DMS79 treated with DMSO at 0.1 percent for 48 hours (cell line): ENCODE results near the gene CERKL.

Source experiments
- DNase-seq: peaks from one replicate; lab custom pipeline; 2025; lab: John Stamatoyannopoulos, UW

The CERKL gene

DNA sequence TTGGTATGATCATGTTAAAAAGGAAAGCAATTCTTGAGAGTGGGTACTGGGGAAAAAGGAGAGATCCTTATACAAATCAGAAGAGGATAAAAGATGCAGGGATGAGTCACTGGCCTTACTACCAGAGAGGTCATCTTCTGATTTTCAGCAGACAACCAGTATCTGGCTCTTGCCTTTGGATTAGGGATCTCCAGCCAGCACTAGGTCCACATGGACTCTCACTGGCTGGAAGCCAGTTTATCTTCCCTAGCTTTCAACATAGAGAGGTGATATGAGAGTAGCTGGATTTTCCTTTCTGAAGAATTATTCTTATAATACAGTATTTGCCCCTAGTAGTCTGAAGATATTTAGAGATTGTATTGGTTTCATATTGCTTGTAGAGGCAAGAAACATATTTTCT, 30.2 kb downstream of the CERKL start:
- DNase-seq = no peak

DNA sequence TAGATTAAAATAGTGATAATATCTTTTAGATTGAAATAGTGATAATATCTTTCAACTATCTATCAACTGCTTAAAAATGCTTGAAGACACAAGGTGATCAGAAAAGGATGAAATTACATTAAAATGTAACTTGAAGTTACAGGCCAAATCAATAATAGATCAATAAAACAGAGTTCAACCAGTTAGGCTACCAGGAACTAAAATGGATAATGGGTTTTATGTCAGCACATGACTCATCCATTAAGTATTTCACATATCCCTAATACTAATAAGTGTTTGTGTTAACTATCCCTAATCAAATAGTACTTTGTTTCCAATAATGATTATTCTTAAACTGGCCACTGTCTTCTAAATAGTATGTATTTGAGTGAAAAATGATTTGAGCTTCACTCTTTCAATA, 33.7 kb downstream of the CERKL start:
- DNase-seq = no peak

DNA sequence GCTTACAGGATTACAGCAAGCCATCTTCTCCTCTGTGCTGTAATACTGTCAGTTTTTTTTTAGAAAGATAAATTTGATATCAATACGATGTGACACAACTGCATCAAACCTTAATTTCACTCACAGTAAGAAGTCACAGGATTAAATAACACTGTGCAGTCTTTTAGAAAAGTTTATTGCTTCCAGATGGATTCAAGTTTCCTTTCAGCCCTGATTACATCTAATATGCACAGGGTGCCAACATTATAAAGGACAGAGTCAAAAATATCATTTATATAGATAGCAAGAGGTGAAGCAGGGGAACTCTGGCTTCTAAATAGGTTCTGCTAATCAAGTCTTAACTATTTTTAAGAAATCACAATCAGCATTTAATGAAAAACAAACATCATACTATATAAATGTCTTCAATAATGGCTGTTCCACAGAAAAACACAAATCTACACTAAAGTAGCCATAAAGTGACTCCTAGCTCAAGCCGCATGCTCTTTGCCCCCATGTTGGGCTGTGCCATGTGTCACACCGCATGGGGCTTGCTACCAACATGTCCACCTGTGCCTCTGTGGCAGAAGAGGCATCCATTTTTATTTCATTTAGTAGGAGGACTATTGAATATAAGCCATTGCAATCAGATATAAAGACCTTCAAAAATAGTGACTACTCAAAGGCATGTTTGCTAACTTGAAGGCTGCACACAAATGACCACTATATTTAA, 35.0 kb downstream of the CERKL start:
- no peak for DNase-seq

DNA sequence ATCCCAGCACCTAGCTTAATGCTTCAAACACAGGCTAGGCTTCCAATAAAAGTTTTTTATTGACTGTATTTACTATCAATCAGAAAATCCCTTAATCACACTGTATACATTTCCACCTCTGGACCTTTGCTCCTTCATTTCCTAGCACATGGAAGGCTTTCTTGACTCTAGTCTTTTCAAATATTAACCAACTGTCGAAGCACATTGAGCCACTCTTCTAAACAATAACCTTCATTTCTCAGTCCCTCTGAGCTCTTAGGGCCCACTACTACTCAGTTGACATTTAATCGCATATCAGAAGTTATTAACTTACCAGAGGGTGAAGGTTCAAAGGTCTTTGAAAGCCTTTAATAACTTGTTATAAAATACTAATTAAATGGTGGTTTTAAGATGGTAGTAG, 37.4 kb downstream of the CERKL start:
- DNase-seq = no peak

DNA sequence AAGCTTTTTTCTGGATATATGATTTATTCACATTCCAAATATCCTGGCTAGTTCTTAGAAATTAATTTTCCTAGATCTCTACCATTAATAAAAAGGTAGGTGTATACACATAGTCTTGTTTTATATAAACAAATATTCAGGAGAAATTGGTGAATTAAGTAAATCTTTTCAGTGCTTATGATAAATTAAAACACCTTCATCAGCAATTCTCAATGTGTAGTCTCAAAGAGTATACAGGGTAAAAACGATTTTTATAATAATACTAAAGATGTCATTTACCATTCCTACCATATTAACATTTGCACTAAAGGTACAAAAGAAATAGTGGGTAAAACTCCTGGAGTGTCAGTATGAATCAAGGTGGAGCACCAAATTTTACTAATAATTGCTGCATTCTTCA, 40.2 kb downstream of the CERKL start:
- no peak for DNase-seq

DNA sequence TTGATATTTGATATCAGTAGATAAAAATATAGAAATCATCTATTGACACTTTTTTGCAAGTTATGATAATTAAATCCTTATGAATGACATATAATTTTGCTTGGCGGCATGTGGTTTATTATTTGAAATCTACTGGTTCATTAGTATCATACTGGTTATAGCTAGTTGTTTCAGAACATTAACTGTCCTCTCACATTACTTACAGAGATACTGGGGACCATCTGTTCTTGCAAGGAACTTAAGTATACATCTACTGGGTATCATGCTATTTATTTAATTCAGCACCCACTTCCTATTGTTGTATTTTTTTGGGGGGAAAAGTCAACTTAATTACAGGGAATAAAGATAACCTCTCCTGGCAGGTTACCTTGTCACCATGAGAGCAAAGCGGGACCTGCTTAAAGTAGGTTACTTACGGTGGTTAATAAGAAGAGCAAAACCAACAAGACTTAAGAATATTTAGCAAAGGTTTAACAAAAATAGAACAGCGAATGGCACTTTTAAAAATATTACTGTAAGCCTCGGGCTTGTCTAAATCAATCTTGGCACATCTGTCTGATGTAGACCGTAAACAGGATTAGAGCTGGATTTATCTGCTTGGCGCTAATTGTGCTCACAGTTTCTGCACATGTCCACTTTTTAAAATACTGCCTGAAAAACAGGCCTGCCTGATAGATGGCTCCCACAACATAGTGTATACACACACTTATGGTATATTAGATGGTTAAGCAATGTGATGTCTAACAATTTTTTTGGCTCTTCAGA, 41.8 kb downstream of the CERKL start:
- DNase-seq = no peak

DNA sequence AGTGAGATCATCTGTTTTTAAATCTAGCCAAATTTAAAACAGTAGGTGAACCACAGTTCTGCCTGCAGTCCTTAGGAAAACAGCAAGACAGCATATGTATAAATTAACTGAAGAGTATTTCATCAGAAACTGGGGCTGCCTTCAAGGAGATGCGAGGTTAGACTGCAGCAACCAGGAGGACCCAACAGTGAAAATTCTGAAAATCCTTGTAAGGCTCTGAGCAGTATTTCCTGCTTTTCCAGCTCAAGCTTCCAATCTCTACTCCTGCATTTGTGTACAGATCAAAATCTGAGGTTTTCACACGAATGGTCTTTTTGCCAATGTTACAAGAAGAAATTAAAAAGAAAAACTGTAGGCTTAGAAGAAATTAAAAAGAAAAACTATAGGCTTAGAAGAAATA, 43.7 kb downstream of the CERKL start:
- no peak for DNase-seq

DNA sequence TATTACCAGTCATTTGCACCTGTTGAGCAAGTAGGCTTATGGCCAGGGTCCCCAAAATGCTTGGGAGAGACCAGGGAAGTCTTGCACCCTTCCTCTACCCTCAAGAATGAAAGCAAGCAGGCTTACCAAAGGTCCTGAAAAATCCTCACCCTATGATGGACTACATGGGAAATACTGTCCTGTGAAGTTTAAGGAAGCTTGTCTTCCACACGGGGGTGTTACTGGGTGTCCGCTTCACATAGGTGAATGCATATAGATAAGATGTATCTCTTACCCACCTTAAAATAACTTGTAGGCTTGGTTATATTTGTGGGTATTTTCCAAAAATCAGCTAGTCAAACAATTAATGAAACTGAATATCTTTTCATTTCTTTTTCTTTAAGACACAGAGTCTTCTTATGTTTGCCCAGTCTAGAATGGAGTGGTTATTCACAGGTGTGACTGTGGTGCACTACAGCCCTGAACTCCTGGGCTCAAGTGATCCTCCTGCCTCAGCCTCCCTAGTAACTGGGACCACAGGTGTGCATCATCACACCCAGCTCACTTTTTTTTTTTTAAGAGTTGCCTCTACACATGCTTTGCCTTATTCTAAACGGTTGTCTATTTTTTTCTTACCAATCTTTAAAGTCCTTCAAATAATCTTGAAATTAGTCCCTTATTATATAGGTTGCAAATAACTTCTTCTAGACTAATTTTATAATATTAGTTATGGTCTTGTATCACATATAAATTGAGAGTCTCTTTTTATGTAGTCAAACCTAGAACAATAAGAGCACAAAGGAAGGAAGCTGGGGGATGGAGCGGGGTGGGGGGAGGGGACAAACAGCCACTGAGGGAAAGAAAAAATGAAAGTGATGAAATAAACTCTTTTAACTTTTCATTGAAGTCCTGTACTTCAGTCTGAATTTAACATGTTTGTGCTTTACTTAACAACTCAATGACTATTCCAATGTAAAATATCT, 49.0 kb downstream of the CERKL start:
- no peak for DNase-seq

DNA sequence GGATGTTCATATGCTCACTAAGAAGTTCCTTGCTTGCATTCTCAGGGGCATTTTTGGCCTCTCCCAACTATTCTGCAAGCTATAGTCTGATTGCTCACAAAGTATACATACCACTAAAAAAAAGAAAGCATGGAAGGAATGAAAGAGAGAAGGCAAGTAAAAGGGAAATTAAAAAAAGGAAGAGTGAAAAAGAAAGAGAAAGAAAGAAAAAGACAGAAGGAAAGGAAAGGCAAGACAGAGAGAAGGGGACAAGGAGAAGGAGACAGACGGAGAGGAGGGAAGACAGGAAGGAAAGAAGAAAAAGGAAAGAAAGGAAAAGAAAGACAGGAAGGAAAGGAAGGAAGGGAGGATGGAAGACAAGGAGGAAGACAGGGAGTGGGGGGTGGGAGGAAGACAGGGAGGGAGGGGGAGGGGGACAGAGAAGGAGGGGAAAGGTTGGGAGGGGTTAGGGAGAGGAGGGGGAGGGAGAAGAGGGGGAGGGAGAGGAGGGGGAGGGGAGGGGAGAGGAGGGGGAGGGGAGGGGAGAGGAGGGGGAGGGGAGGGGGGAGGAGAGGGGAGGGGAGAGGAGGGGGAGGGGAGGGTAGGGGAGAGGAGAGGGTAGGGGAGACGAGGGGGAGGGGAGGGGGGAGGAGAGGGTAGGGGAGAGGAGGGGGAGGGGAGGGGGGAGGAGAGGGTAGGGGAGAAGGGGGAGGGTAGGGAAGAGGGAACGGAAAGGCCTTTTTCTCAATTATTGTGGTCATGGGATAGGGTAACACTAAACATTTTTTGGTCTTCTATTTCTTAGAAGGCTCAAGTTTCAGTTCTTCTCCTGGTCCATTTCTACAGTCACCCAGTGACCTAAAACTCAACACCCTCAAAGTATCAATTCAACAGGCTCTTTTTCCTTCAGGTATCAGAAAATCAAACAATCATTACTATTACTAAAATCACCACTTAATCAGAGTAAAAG, 50.7 kb downstream of the CERKL start:
- DNase-seq = no peak

DNA sequence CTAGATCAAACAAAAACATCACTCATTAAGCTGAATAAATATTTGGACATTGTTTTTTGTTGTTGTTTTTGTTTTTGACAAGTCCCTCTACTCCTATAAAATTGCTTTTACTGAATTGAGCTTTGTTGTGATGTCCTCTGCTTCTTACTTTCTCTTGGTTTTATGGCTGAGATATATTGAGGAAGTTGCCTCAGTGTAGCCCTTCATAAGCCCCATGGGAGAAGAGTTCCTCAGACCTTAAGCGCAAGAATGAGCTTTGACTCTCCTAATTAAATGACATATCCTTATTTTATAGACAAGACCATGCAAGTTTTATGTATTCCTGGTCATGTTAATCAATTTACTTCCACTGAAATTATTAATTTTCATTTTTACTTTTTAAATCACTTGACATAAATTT, 54.9 kb downstream of the CERKL start:
- DNase-seq = no peak

DNA sequence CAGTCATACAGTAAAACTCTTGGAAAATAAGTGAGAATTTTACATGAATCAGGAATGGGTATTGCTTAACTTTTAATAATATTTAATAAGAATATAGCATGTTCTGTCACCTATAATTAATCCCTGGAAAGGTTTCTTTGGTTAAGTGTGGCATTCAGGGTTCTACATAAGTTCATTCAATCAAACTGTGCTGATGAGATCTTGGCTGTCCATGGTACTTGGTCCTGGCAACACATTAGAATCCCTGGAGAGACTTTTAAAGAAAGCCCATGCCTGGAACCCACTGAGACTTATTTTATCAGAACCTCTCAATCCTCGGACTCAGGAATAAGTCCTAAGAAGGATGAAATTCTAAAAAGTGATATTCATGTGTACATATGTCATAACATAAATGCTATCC, 60.3 kb downstream of the CERKL start:
- no peak for DNase-seq

DNA sequence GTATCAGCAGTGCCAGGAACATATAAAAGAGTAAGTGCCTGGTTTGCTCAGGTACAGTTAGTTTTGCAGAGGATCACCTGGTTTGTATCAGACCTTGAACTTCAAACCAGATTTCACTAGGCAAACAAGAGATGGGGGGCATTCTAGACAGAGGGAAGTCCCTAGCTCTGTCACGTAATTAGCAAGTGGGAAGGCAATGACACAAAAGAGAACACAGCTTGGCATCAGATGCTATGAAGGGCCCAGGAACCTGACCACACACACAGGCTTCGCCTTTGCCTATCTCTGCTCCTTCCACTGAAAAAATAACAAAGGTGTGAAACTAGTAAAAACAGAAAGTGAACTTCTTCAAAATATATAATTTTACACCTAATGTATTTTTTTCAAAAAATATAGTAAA, 62.6 kb downstream of the CERKL start:
- no peak for DNase-seq

DNA sequence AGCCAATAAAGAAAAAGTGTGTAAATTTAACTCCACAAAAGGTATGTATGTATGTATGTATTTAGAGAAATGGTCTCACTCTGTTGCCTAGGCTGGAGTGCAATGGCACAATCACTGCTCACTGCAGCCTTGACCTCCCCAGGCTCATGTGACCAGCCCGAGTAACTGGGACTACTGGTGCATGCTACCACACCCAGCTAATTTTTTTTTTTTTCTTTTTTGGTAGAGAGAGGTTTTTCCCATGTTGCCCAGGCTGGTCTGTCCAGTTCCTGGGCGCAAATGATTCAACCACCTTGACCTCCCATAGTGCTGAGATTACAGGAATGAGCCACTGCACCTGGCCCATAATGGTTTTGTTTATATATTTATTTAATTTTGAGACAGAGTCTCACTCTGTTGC, 67.1 kb downstream of the CERKL start:
- DNase-seq = no peak

DNA sequence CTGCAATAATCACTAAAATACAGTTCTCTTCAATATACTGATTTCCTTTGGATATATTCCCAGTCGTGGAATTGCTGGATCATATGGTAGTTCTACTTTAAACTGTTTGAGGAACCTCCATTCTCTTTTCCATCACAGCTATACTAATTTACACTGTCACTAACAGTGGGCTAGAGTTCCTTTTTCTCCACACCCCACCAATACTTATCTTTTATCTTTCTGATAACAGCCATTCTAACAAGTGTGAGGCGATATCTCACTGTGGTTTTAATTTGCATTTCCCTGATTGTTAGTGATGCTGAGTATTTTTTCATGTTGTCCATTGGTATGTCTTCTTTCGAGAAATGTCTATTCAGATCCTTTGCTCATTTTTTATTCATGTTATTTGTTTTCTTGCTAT, 68.4 kb downstream of the CERKL start:
- DNase-seq = no peak

DNA sequence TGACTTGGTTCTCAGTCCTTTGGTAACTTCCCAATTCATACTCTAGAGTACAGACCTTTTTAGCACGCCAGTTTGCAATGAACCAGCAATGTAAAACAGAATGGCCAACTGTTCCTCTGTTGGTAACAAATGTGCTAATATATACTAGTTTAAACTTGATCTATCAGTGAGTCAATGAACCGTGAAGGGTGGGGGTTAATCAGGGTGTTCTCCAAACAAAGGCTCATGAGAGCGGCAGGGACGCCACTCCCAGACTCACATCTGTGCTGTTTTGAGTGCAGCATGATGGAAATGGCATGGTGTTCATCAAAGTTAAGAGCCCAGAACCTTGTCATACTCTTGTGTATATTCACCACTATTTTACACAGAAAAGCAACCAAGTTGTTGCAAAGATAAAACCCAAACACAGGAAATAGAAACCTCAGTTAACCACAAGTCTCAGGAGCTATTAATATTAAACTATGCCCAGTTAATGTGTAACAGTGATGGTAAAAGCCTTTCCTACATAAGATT, 70.3 kb downstream of the CERKL start:
- DNase-seq = peak; percentile 92

DNA sequence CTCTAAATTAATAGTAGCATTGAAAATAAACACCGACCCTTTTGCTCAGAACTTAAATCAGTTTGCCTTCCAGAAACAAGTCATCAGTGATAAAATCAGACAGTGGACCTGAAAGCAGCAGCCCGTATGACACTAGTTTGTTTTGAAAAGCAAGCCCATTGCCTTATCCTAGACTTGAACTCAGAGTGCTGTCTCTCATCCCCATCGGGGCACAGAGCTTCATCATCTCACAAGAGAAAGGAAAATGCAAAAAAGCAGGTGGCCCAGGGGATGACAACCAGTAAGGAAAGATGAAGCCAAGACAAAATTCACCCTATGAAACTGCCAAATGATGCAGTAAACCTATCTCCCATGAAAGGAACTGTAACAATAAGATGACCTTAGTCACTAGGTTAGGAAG, 71.2 kb downstream of the CERKL start:
- DNase-seq = no peak

DNA sequence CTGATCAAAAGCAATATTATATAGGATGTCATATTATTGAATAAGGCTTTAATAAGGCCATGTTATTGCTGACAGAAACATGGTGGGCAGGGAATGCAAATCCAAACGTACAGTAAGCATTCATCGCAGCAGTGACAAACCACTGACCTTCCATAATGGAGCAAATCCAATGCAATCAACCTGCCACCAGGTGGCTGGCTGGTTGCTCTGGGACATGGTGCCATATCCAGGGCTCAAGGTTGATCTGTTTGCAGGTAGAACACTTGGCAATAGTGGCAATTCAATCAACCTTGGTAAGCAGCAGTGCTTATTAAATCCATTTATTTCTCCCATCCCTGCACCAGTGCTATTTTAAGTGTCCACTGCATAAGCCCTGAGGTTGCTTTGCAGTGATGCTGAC, 75.4 kb downstream of the CERKL start:
- no peak for DNase-seq

DNA sequence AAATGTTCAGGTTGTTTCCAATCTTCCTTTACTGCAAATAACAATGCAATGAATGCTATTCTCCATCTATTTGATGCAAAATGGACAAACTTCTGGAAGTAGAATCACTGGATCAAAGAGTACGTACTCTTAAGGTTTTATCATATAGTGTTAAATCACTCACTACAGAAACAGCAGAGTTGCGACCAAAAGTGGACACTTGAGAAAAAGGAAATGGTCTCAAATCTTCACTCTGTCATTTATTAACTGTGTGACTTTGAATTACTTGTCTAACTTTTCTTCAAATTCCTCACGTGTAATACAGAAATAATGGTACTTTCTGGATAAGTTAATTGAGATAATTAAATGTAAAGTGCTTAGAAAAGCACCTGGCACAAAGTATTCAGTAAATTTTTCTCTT, 78.1 kb downstream of the CERKL start:
- no peak for DNase-seq

DNA sequence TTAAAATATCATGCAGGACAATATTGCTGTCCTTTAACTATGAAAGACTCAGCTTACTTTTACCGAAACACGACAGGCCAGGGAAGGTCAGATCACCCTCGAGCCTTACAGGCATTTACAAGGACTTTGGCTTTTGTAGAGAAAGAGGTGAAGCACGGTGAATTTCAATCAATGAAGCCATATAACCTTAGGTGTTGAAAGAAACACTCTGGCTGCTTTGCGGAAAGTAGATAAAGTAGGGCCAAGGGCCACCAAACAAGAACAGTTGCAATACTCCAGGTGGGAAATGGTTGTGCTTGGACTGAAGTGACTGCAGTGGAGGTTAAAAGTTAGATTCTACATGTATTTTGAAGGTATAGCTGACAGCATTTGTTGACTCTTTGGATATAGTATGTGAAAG, 80.5 kb downstream of the CERKL start:
- DNase-seq = no peak

DNA sequence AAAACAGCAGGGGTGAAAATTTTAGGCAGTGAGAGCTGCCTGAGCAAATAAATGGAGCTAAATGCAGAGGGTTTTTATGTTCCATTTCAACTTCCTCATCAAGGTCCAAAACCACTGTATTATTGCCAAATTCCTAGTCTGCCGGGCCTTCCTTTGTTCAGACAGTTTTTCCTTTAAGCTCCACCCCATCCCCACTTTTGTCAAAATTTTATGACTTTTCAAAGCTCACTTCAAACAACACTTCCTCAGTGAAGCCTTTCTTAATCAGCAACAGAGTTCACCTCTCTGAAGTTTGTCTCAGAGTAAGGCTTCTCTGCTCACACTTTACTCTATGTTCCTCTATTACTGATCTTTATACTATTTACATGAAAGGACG, 81.3 kb downstream of the CERKL start:
- peak; percentile 14 for DNase-seq

DNA sequence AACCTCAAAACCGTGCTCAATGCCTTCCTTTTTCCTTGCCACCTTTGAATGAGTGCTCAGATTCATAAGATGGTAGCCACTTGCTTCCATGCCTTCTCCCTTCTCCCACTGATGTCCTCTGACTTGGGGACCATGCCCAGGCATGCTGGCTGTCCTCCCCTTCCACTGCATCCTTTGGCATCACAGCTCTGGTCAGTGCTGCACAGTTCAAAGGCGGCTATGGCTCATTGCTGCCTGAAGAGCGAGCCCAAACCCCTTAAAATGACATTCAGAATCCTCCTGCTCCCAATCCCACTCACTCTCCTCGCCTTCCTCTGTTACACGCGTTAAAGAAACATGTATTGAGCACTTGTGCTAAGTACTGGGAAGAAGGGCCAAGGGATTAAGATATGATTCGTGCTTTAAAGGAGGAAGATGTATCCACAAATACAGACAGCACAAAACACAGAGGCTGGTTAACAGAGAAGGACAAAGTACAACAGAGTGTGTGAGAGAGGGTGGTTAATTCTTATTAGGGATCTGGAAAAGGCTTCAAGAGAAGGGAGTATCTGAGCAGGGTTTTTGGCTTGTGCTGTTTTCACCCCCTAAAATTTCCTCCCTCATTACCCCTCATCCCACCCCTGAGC, 81.8 kb downstream of the CERKL start:
- DNase-seq = peak; percentile 18
